ENCODE data around the gene EFNA4. TPM values are rescaled to one million over a fixed set of nuclear protein-coding genes. Genes with fewer than 3 reads are reported as not detected.
A peak's percentile ranks its signal among the peaks of the same experiment; 100 is the strongest.

EFNA4 gene, protein sequence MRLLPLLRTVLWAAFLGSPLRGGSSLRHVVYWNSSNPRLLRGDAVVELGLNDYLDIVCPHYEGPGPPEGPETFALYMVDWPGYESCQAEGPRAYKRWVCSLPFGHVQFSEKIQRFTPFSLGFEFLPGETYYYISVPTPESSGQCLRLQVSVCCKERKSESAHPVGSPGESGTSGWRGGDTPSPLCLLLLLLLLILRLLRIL
- total RNA-seq: 1 to 10 TPM; 3.3 to 4.5 TPM

- Mint-ChIP-seq H3K27me3 (ENCODE audit: low read depth) (no peaks in the 10 kb centered on the region), H3K4me1 (ENCODE audit: low read depth) (peaks cover 30% of the 10 kb centered on the region), H3K4me3 (peak within 1 kb of the TSS; percentile 86), H3K27ac (no peak within 1 kb of the TSS), H3K36me3 (ENCODE audit: low read depth) (peaks cover 1% of the 10 kb centered on the region), H3K9me3 (no peaks in the 10 kb centered on the region)
- intact Hi-C loops (cut with micrococcal nuclease): loop anchor here (1.0 to 5.0 kb wide), 6 partner anchors 8 to 396 kb away; partner anchors contain the start of gene CKS1B
- CTCF ChIA-PET: interaction anchor here (1.0 to 15.0 kb wide), 9 partner anchors 9 to 109 kb away, joined by 3 to 197 read pairs (median 6); partner anchors contain the start of genes ADAM15 and KRTCAP2
- peak; percentile 89 for DNase-seq
These were observed at the start of gene EFNA4 for GRCh38 chr1:155063550-155064110. Gene EFNA4 (plus strand): TSS chr1:155063740. CDS start chr1:155063824, 84 bp downstream.

GRCh38 chr1:155014709-155015508, 48.6 kb upstream of the EFNA4 start:
- no peak for DNase-seq
- Mint-ChIP-seq H3K4me1 (ENCODE audit: low read depth) (peaks cover 80% of the 10 kb centered on the region), H3K27me3 (ENCODE audit: low read depth) (no peaks in the 10 kb centered on the region), H3K27ac (no peak overlapping the region), H3K36me3 (ENCODE audit: low read depth) (peaks cover 47% of the 10 kb centered on the region), H3K9me3 (no peaks in the 10 kb centered on the region), H3K4me3 (no peak overlapping the region)
- intact Hi-C loops (cut with micrococcal nuclease): no loop called here
- CTCF ChIA-PET: interaction anchor here (0.9 to 3.6 kb wide), 13 partner anchors 9 to 79 kb away, joined by 3 to 37 read pairs (median 4); partner anchors contain the start of genes ADAM15 and FLAD1

DNA sequence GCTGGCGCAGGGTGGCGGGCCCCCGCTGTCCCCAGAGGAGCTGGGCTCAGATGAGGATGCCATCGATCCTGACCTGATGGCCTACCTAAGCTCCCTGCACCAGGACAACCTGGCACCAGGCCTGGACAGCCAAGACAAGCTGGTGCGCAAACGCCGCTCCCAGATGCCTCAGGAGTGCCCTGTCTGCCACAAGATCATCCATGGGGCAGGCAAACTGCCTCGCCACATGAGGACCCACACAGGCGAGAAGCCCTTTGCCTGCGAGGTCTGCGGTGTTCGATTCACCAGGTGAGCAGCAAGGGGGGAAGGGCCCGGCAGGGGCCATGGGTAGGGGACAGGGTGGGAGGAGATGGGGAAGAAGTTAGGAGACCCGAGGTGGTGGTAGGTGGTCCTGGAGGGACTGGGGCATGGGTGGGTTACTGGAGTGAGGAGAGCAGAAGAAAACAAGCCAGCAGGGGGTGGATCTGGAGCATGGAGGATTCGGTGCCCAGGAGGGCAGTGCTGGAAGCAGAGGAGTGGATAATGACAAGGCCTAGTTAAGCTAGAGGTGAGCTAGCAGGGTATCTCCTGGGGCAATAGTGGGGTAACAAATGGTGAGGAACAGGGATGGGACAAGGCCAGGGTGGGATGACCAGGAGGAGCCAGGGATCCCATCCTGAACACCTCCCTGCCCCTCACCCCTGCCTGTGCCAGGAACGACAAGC, 47.9 kb upstream of the EFNA4 start:
- H3K4me1 Mint-ChIP-seq (ENCODE audit: low read depth): peaks cover 78% of the 10 kb centered on the region
- intact Hi-C loops (cut with micrococcal nuclease): loop anchor here (2.0 kb wide), 2 partner anchors 35 to 69 kb away; partner anchors contain the start of gene ADAM15
- no peaks in the 10 kb centered on the region for H3K9me3 Mint-ChIP-seq
- H3K4me3 Mint-ChIP-seq: peak overlapping the region; percentile 40
- peak; percentile 18 for DNase-seq
- CTCF ChIA-PET: interaction anchor here (1.2 to 4.1 kb wide), 13 partner anchors 8 to 69 kb away, joined by 3 to 37 read pairs (median 4); partner anchors contain the start of genes ADAM15, FLAD1 and ZBTB7B
- peaks cover 41% of the 10 kb centered on the region for H3K36me3 Mint-ChIP-seq (ENCODE audit: low read depth)
- H3K27me3 Mint-ChIP-seq (ENCODE audit: low read depth): no peaks in the 10 kb centered on the region
- peak overlapping the region; percentile 85 for H3K27ac Mint-ChIP-seq

DNA sequence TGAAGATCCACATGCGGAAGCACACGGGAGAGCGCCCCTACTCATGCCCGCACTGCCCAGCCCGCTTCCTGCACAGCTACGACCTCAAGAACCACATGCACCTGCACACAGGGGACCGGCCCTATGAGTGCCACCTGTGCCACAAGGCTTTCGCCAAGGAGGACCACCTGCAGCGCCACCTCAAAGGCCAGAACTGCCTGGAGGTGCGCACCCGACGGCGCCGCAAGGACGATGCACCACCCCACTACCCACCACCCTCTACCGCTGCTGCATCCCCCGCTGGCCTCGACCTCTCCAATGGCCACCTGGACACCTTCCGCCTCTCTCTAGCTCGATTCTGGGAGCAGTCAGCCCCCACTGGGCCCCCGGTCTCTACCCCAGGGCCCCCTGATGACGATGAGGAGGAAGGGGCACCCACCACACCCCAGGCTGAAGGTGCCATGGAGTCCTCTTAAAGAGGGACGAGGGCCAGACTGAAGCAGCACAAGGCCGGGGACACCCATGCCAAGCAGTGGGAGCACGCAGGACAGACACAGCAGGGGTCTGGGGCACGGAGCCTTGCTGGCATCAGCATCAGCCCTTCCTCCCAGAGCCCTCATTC, 47.2 kb upstream of the EFNA4 start:
- intact Hi-C loops (cut with micrococcal nuclease): loop anchor here (2.0 kb wide), 2 partner anchors 34 to 68 kb away; partner anchors contain the start of gene ADAM15
- Mint-ChIP-seq H3K4me3 (peak overlapping the region; percentile 40), H3K9me3 (no peaks in the 10 kb centered on the region), H3K27me3 (ENCODE audit: low read depth) (no peaks in the 10 kb centered on the region), H3K27ac (peak overlapping the region; percentile 85), H3K36me3 (ENCODE audit: low read depth) (peaks cover 36% of the 10 kb centered on the region), H3K4me1 (ENCODE audit: low read depth) (peaks cover 73% of the 10 kb centered on the region)
- DNase-seq: peak; percentile 63
- CTCF ChIA-PET: interaction anchor here (0.7 to 4.1 kb wide), 18 partner anchors 8 to 157 kb away, joined by 3 to 37 read pairs (median 4); partner anchors contain the start of genes ADAM15, FLAD1, KRTCAP2 and PMVK

DNA sequence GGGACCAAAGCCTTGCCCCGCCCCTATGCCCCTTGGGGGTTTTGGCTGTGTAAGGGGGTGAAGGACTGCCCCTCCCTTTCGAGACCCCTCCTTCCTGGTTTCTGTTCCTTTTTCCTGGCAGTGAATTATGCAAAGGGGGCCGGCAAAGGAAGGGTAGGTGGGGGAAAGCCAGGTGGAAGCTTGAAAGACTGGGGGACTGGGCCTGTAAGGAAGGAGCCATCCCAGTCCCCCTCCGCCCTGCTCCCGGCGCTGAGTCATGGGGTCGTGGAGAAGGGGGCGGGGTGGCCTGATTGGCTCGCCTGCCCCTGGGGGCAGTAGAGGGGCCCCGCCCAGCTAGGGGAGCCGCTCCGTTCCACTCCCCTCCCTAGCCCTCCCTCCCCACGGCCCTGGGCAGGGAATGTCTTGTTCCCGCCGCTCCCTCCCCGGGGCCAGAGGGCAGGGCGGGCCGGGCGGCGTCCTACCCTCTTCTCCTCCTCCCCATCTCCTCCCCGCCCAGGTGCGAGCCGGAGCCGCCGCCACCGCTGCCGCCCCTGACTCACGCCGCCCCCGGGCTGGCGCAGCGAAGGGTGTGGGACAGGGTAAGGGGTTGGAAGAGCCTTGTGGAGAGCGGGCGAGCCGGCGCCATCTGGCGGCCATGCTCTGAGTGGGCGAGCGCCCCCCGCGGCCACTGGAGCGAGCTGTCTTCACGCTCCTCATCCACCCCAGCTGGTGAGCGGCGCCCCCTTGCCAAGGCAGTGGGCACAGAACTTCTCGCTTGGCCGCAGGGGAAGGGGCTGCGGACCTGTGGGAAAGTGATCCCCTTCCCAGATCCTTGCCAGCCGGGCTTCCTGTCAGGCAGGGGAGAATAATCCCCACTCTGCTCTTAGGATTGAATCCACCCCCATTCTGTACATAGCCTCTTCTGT, 46.2 kb upstream of the EFNA4 start:
- intact Hi-C loops (cut with micrococcal nuclease): loop anchor here (1.0 to 2.0 kb wide), 8 partner anchors 8 to 68 kb away; partner anchors contain the start of genes ADAM15, CKS1B, FLAD1 and PYGO2

GRCh38 chr1:155017946-155018316, 45.6 kb upstream of the EFNA4 start:
- CTCF ChIA-PET: interaction anchor here (0.6 to 4.1 kb wide), 19 partner anchors 10 to 155 kb away, joined by 3 to 37 read pairs (median 6); partner anchors contain the start of genes FLAD1, KRTCAP2, LENEP and PBXIP1
- Mint-ChIP-seq H3K27me3 (ENCODE audit: low read depth) (no peaks in the 10 kb centered on the region), H3K4me3 (peak overlapping the region; percentile 56), H3K9me3 (no peaks in the 10 kb centered on the region), H3K4me1 (ENCODE audit: low read depth) (peaks cover 59% of the 10 kb centered on the region), H3K27ac (peak overlapping the region; percentile 82), H3K36me3 (ENCODE audit: low read depth) (peaks cover 27% of the 10 kb centered on the region)
- intact Hi-C loops (cut with micrococcal nuclease): loop anchor here (1.0 to 2.0 kb wide), 8 partner anchors 9 to 67 kb away; partner anchors contain the start of genes ADAM15, CKS1B, FLAD1 and PYGO2
- no peak for DNase-seq

More for the DNA sequence above, 46.2 kb upstream of the EFNA4 start:
- Mint-ChIP-seq H3K4me3 (peak overlapping the region; percentile 56), H3K27me3 (ENCODE audit: low read depth) (no peaks in the 10 kb centered on the region), H3K4me1 (ENCODE audit: low read depth) (peaks cover 65% of the 10 kb centered on the region), H3K9me3 (no peaks in the 10 kb centered on the region), H3K36me3 (ENCODE audit: low read depth) (peaks cover 34% of the 10 kb centered on the region), H3K27ac (peak overlapping the region; percentile 85)
- CTCF ChIA-PET: interaction anchor here (0.6 to 4.1 kb wide), 24 partner anchors 9 to 156 kb away, joined by 3 to 37 read pairs (median 4); partner anchors contain the start of genes FLAD1, KRTCAP2, LENEP and PBXIP1
- DNase-seq: peak; percentile 94

DNA sequence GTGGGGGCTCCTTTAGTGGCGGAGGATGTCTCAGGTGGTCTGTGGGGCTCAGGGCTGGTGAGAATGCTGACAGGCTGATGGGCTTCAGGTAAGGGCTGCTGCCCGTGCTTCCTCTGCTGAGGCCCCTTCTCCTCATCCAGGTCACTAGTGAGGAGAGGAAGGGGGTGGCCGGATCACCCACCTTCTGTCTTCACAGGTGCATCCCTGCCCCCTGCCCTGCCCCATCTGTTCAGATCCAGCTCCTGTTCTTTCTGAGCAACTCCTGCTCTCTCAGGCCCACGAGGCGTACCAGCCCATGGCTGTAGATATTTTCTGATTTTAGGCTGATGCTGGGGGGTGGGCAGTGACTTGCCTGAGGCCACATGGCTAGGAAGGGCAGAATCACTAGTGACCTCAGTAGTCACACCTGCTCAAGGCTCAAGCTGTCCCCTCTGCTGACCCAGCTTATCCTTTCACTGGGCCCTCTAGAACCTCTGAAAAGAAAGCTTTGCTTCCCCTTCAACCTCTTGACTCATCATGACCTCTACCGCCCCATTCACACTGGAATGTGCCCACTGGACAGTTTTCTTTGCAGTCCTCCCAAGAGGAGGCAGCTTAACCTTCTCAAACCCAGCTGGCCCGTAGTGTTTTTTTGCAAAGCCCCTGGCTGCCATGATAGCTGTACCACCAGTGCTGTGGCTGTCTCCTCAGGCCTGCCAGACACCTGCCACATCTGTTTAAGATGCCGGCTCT, 44.8 kb upstream of the EFNA4 start:
- Mint-ChIP-seq H3K9me3 (no peaks in the 10 kb centered on the region), H3K4me3 (no peak overlapping the region), H3K27me3 (ENCODE audit: low read depth) (no peaks in the 10 kb centered on the region), H3K36me3 (ENCODE audit: low read depth) (peaks cover 24% of the 10 kb centered on the region), H3K4me1 (ENCODE audit: low read depth) (peaks cover 51% of the 10 kb centered on the region), H3K27ac (peak overlapping the region; percentile 82)
- DNase-seq: no peak
- CTCF ChIA-PET: interaction anchor here (0.7 to 4.1 kb wide), 12 partner anchors 20 to 126 kb away, joined by 3 to 30 read pairs (median 4); partner anchors contain the start of genes ADAM15, FLAD1, LENEP and PBXIP1
- intact Hi-C loops (cut with micrococcal nuclease): no loop called here

DNA sequence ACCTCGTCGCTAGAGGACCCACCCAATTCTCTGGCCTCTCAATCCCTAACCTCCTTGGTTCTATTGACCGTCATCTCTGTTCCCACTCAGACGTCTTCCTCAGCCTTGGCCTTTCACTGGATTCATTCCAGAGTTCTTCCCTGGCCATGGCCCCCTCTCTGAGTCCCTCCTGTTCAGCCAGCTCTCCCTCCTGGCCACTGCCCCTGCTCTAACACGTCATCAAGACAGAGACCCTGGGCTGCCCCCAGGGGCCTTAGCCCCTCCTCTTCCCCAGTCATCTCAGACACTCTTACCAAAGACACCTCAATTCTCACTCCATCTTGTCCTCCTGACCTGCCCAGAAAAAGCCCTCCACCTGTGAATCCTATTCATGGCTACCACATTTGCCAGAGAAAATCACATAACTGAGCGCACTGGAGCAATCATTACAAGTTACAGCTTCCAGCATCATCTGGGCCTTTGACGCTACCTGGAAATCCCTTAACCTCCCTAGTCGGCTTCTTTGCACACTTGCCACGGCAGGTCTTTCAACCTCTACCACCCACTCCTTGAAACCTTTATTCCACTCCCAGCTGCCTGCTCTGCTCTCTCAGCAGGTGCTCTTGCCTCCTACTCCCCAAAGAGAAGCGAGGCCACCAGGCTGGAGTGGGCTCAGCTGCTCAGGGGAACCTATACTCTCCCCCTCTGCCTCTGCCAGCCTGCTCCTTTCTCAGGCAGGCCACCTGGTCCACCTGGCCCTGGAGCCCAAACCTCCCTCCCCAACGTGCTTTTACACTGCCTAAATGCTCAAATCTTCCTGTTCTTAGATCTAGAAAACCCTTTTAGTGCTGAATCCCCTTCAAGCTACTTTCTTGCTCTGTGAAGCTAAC, 43.9 kb upstream of the EFNA4 start:
- Mint-ChIP-seq H3K9me3 (no peaks in the 10 kb centered on the region), H3K36me3 (ENCODE audit: low read depth) (peaks cover 19% of the 10 kb centered on the region), H3K27me3 (ENCODE audit: low read depth) (no peaks in the 10 kb centered on the region), H3K4me3 (no peak overlapping the region), H3K27ac (peak overlapping the region; percentile 67), H3K4me1 (ENCODE audit: low read depth) (peaks cover 43% of the 10 kb centered on the region)
- CTCF ChIA-PET: interaction anchor here (0.8 to 4.1 kb wide), 11 partner anchors 9 to 82 kb away, joined by 3 to 30 read pairs (median 5); partner anchors contain the start of genes FLAD1, PBXIP1 and SHC1
- DNase-seq: no peak
- intact Hi-C loops (cut with micrococcal nuclease): no loop called here
